K562 (cell line): ENCODE results near the gene ELF2. TPM values are rescaled to one million over a fixed set of nuclear protein-coding genes. Genes with fewer than 3 reads are reported as not detected.

ENCODE experiments used
- ATAC-seq: fragments of 200-7000 bp; cut with Tn5 transposase; 3 replicates; pipeline ENCODE4 v1.9.1; 2020; ENCODE audit warnings: moderate library complexity
- Bru-seq: library from RNA; stranded (reverse); fragments of 400-500 nt; gene quantifications from one replicate; lab custom pipeline; 2021; lab: Mats Ljungman, UMichigan
- BruChase-seq, 2 experiments: library from RNA; stranded (reverse); fragments of 400-500 nt; gene quantifications; one replicate each; lab custom pipeline; 2021; lab: Mats Ljungman, UMichigan
- BruUV-seq: library from RNA; stranded (reverse); fragments of 400-500 nt; replicated peaks from 2 replicates; lab custom pipeline; 2021; lab: Mats Ljungman, UMichigan
- CTCF ChIA-PET: fragments of 300-600 bp; formaldehyde crosslinking; extraction: SDS; loops from one replicate; lab custom pipeline; 2021; ENCODE audit warnings: low intra/inter-chr PET ratio; lab: Yijun Ruan, JAX
- POLR2A ChIA-PET: fragments of 300-600, 350-650 bp; sonication (Branson Sonifier 250); formaldehyde crosslinking; extraction: SDS; loops from one replicate; lab custom pipeline; 2021; ENCODE audit warnings: antibody characterized with exemption, inconsistent platforms; lab: Yijun Ruan, JAX
- DNase-seq, 4 experiments: peaks; one replicate each; pipeline versions ENCODE4 v3.0.0 to v3.0.0-alpha.2; 2011 to 2018; ENCODE audit warnings: low spot score in 3 of 4, mixed read lengths in 3 of 4; ENCODE audit errors: extremely low read depth in 1 of 4
- FAIRE-seq: peaks from 2 replicates; lab custom pipeline; 2011; peaks lifted over from hg19 to GRCh38; lab: Jason Lieb, UNC
- H2AFZ ChIP-seq: 2 replicates; pipeline ENCODE4 v1.6.0; 2011; ENCODE audit warnings: low read depth, low read length, control low read depth, inconsistent platforms
- H3K27ac ChIP-seq: fragments of 200-600 bp; 3 replicates; pipeline ENCODE4 v1.8.0; 2011; ENCODE audit warnings: low read depth, mild to moderate bottlenecking, control low read depth, inconsistent platforms, low read length, moderate library complexity, mixed read lengths; ENCODE audit errors: extremely low read depth
- H3K27me3 ChIP-seq, 2 experiments: fragments of 300-600 bp in 1 of 2; 2 replicates in 1 of 2; 3 replicates in 1 of 2; pipeline versions ENCODE4 v1.6.0 to v1.8.0; 2011; ENCODE audit warnings: inconsistent platforms in 2 of 2, low read length in 2 of 2, mild to moderate bottlenecking in 1 of 2, mixed read lengths in 1 of 2, moderate library complexity in 1 of 2; ENCODE audit not compliant: control insufficient read depth in 2 of 2, insufficient read depth in 2 of 2
- H3K36me3 ChIP-seq: fragments of 300-600 bp; 3 replicates; pipeline ENCODE4 v1.8.0; 2011; ENCODE audit warnings: mild to moderate bottlenecking, low read length, inconsistent platforms; ENCODE audit not compliant: control insufficient read depth, insufficient read depth
- H3K4me1 ChIP-seq, 2 experiments: fragments of 200-600 bp in 1 of 2; replicated peaks in 1 of 2; 2 replicates in 1 of 2; 3 replicates in 1 of 2; pipeline versions ENCODE4 v1.5.1 to v1.8.0; 2011; ENCODE audit warnings: inconsistent platforms in 2 of 2, low read length in 2 of 2, mild to moderate bottlenecking in 1 of 2, mixed read lengths in 1 of 2, moderate library complexity in 1 of 2; ENCODE audit not compliant: control insufficient read depth in 2 of 2, insufficient read depth in 2 of 2
- H3K4me2 ChIP-seq: 2 replicates; pipeline ENCODE4 v1.6.1; 2011; ENCODE audit warnings: low read length, control low read depth, inconsistent platforms, mixed read lengths; ENCODE audit not compliant: insufficient read depth
- H3K4me3 ChIP-seq: fragments of 200-600 bp; sonication (generic), shearing (Covaris generic); 2 replicates; pipeline ENCODE4 v1.5.1; 2016; ENCODE audit warnings: control low read depth, inconsistent platforms
- H3K79me2 ChIP-seq: fragments of 200-600 bp; 3 replicates; pipeline ENCODE4 v1.8.0; 2011; ENCODE audit warnings: low read length, inconsistent platforms; ENCODE audit not compliant: control insufficient read depth, insufficient read depth
- H3K9ac ChIP-seq, 2 experiments: 2 replicates each; pipeline versions ENCODE4 v1.6.0 to v1.6.1; 2011; ENCODE audit warnings: low read depth in 2 of 2, low read length in 2 of 2, control low read depth in 1 of 2, inconsistent platforms in 1 of 2, mild to moderate bottlenecking in 1 of 2, mixed read lengths in 1 of 2; ENCODE audit not compliant: insufficient read depth in 1 of 2
- H3K9me1 ChIP-seq: one replicate; pipeline ENCODE4 v1.6.0; 2011; ENCODE audit warnings: inconsistent platforms, mild to moderate bottlenecking, low read length, moderate library complexity; ENCODE audit not compliant: control insufficient read depth, insufficient read depth
- H3K9me3 ChIP-seq: replicated peaks from 2 replicates; pipeline ENCODE4 v1.5.1; 2011; ENCODE audit warnings: low read depth, low read length, inconsistent platforms; ENCODE audit not compliant: control insufficient read depth, insufficient read depth
- H4K20me1 ChIP-seq: replicated peaks from 2 replicates; pipeline ENCODE4 v1.6.1; 2011; ENCODE audit warnings: low read length, inconsistent platforms, mixed read lengths; ENCODE audit not compliant: control insufficient read depth, insufficient read depth
- CREM ChIP-seq: IDR thresholded peaks from 2 replicates; pipeline ENCODE4 v1.6.1; 2014; ENCODE audit warnings: antibody characterized with exemption, low read depth
- ETV6 ChIP-seq, 3 experiments: fragments of 150-350 bp in 1 of 3; sonication (generic) in 1 of 3; formaldehyde crosslinking in 1 of 3; IDR thresholded peaks; 2 replicates each; pipeline versions ENCODE4 v1.6.1 to v1.8.0; 2014 to 2022; ENCODE audit warnings: borderline replicate concordance in 2 of 3, low read depth in 2 of 3, antibody characterized with exemption in 1 of 3, low read length in 1 of 3, mild to moderate bottlenecking in 1 of 3, missing genetic modification reagents in 1 of 3
- GATAD2A ChIP-seq: fragments of 450-650 bp; IDR thresholded peaks from 2 replicates; pipeline ENCODE4 v1.6.1; 2017
- JUND ChIP-seq, 2 experiments: IDR thresholded peaks; 2 replicates in 1 of 2; 3 replicates in 1 of 2; pipeline ENCODE4 v1.6.1; 2011; ENCODE audit warnings: borderline replicate concordance in 2 of 2, low read depth in 2 of 2, low read length in 2 of 2, improper control_type of control experiment in 1 of 2, missing biosample characterization in 1 of 2, missing genetic modification characterization in 1 of 2, missing genetic modification reagents in 1 of 2
- LARP7 ChIP-seq: fragments of 450-650 bp; IDR thresholded peaks from 2 replicates; pipeline ENCODE4 v1.6.1; 2016
- MEIS2 ChIP-seq: fragments of 450-650 bp; IDR thresholded peaks from 2 replicates; pipeline ENCODE4 v1.6.1; 2014; ENCODE audit warnings: mild to moderate bottlenecking; ENCODE audit not compliant: partially characterized antibody
- MNT ChIP-seq, 2 experiments: fragments of 450-650 bp; conservative IDR thresholded peaks; 2 replicates each; pipeline ENCODE4 v1.6.1; 2017; ENCODE audit warnings: mild to moderate bottlenecking in 2 of 2, moderate library complexity in 2 of 2
- PURB ChIP-seq: sonication (generic); formaldehyde crosslinking; IDR thresholded peaks from 2 replicates; pipeline ENCODE4 v1.9.0; 2021; ENCODE audit warnings: low read depth, mild to moderate bottlenecking, missing genetic modification reagents
- ZC3H4 ChIP-seq: sonication (generic); formaldehyde crosslinking; IDR thresholded peaks from 2 replicates; pipeline ENCODE4 v1.9.0; 2021; ENCODE audit warnings: missing genetic modification reagents, borderline replicate concordance
- ZNF740 ChIP-seq, 3 experiments: fragments of 200-800 bp in 1 of 3; sonication (Bioruptor generic) in 1 of 3; sonication (generic) in 1 of 3; formaldehyde crosslinking in 1 of 3; IDR thresholded peaks; 2 replicates each; pipeline versions ENCODE4 v1.6.1 to v1.8.0; 2016 to 2022; ENCODE audit warnings: mild to moderate bottlenecking in 2 of 3, missing compliant biosample characterization in 2 of 3, missing genetic modification characterization in 2 of 3, missing genetic modification reagents in 1 of 3
- WGBS: fragments of 100-300 bp; shearing (Covaris generic); methylation state at CpG from one replicate; pipeline ENCODE4 v1.1.6; 2016; ENCODE audit warnings: low coverage, mixed read lengths; ENCODE audit not compliant: insufficient coverage; ENCODE audit errors: missing lambda C conversion rate; 5-methylcytosine and 5-hydroxymethylcytosine counted together
- in situ Hi-C: fragments of 300-500 bp; cut with MboI; formaldehyde crosslinking; loops from 4 replicates; pipeline ENCODE4 v1.15.0; 2018; ENCODE audit warnings: inconsistent platforms, mixed read lengths
- intact Hi-C: fragments of 100-400 bp; cut with micrococcal nuclease; formaldehyde crosslinking; loops from 2 replicates; pipeline ENCODE4 v1.14.2; 2022
- long read RNA-seq, 3 experiments: library from polyadenylated mRNA in 2 of 3; library from RNA in 1 of 3; unstranded in 2 of 3; stranded (forward) in 1 of 3; transcript quantifications; one replicate each; pipeline ENCODE4 v2.0.0, GENCODE V29; 2019 to 2022
- polyA minus RNA-seq, 3 experiments: library from RNA; depleted of rRNA, polyadenylated mRNA; stranded (reverse); fragments of >200 nt; gene quantifications; 2 replicates each; pipeline ENCODE4 v1.2.3, GENCODE V29; 2011
- polyA plus RNA-seq, 8 experiments: library from polyadenylated mRNA; depleted of rRNA in 4 of 8; stranded (reverse) in 5 of 8; unstranded in 3 of 8; fragments of >200 nt; fragmentation: Nextera tagmentation in 2 of 8; fragmentation: Illumina TruSeq in 1 of 8; extraction: Ambion mirVana in 2 of 8; extraction: Trizol in 1 of 8; gene quantifications; 2 replicates each; pipeline versions ENCODE4 v1.2.1 to v1.2.3, GENCODE V29; 2011 to 2014; ENCODE audit warnings: inconsistent platforms in 1 of 8, missing spikeins in 1 of 8
- total RNA-seq, 7 experiments: library from RNA; depleted of rRNA in 6 of 7; stranded (reverse); fragments of >200 nt in 6 of 7; fragmentation: Illumina TruSeq in 2 of 7; extraction: Trizol in 2 of 7; gene quantifications; 2 replicates each; pipeline versions ENCODE4 v1.2.1 to v1.2.3, GENCODE V29; 2011 to 2021; ENCODE audit warnings: low replicate concordance in 1 of 7

ELF2 gene
- 57.5 and 146 TPM in 2 replicates for total RNA-seq (2011; cell fraction: chromatin; rRNA removed; ENCODE audit: low replicate concordance)
- total RNA-seq (2011; cell fraction: nucleolus; rRNA removed): 30.2 and 35.3 TPM in 2 replicates
- total RNA-seq (2011; cell fraction: nucleoplasm; rRNA removed): 66.7 and 117 TPM in 2 replicates
- 29.7 TPM in 2 replicates for total RNA-seq (2014; rRNA removed)
- total RNA-seq (2014; rRNA removed; fragmentation: Illumina TruSeq; extraction: Trizol): 58.7 and 71.2 TPM in 2 replicates
- 47.5 and 51.3 TPM in 2 replicates for total RNA-seq (2015; rRNA removed; fragmentation: Illumina TruSeq; extraction: Trizol)
- total RNA-seq (2021): 43.4 and 43.5 TPM in 2 replicates
- 48.7 and 54.3 TPM in 2 replicates for polyA plus RNA-seq (2011; rRNA removed)
- 22.0 and 25.1 TPM in 2 replicates for polyA plus RNA-seq (2011; cell fraction: cytosol; rRNA removed)
- polyA plus RNA-seq (2011; cell fraction: nucleus; rRNA removed): 34.1 and 37.9 TPM in 2 replicates
- polyA plus RNA-seq (2012): 25.8 and 27.5 TPM in 2 replicates
- 37.9 and 41.6 TPM in 2 replicates for polyA plus RNA-seq (2014; fragmentation: Illumina TruSeq; extraction: Trizol)
- 10 to 100 TPM in 1 of 2 experiments, 1 to 10 TPM in 1; 9.4 to 18.0 TPM for polyA plus RNA-seq (2014; fragmentation: Nextera tagmentation; extraction: Ambion mirVana)
- 29.1 and 30.3 TPM in 2 replicates for polyA plus RNA-seq (2014; rRNA removed)
- polyA minus RNA-seq (2011; rRNA and poly(A)+ RNA removed): 80.9 and 88.5 TPM in 2 replicates
- 32.9 and 33.7 TPM in 2 replicates for polyA minus RNA-seq (2011; cell fraction: cytosol; rRNA and poly(A)+ RNA removed)
- 28.0 and 46.7 TPM in 2 replicates for polyA minus RNA-seq (2011; cell fraction: nucleus; rRNA and poly(A)+ RNA removed)
- Bru-seq, nascent RNA: percentile 87 among the genes with signal in this experiment
- BruChase-seq, experiment 1, labeled RNA remaining after a 2-hour chase: percentile 91 among the genes with signal in this experiment
- BruChase-seq, experiment 2, labeled RNA remaining after a 6-hour chase: percentile 91 among the genes with signal in this experiment
- long read RNA-seq, experiment 1, partial matches to known transcripts: 17 of 228 reads
- long read RNA-seq, experiment 1, other reads (novel, unspliced or antisense): 202 of 228 reads
- long read RNA-seq, experiment 2, partial matches to known transcripts: 4 of 33 reads
- long read RNA-seq, experiment 2, other reads (novel, unspliced or antisense): 26 of 33 reads
- long read RNA-seq, experiment 3, partial matches to known transcripts: 6 of 11 reads
- long read RNA-seq, experiment 3, other reads (novel, unspliced or antisense): 5 of 11 reads

GRCh38 chr4:139177049-139177868, at the start of gene ELF2:
Gene ELF2 (minus strand): TSS chr4:139177218. CDS start chr4:139137701, 39,517 bp downstream.
- no peak for FAIRE-seq
- no TSS peak for BruUV-seq
- no peaks in the 10 kb centered on the region for H3K9me1 ChIP-seq
- ChIA-PET CTCF (interaction anchor here (0.6 kb wide), 2 partner anchors 80 to 99 kb away, joined by 4 to 5 read pairs; no protein-coding TSS in a partner anchor), POLR2A (interaction anchor here (0.5 to 5.5 kb wide), 18 partner anchors 10 to 377 kb away, joined by 3 to 51 read pairs (median 4); partner anchors contain the start of genes NAA15 and NOCT)
- peak within 1 kb of the TSS; percentile 90 to 95 for H3K9ac ChIP-seq
- peak within 1 kb of the TSS; percentile 97 for H3K4me2 ChIP-seq
- H3K79me2 ChIP-seq: peaks cover 45% of the 10 kb centered on the region
- ATAC-seq: peak; percentile 63
- no peaks in the 10 kb centered on the region for H3K9me3 ChIP-seq
- DNase-seq: peak; percentile 94 to 96 (median 95)
- in situ Hi-C loops (no loop called here), intact Hi-C loops (loop anchor here (2.0 to 5.0 kb wide), 6 partner anchors 35 to 160 kb away; partner anchors contain the start of genes NAA15 and NOCT)
- H3K36me3 ChIP-seq: no peaks in the 10 kb centered on the region
- WGBS: 1% methylated on average over 34 of the region's 83 CpGs
- H4K20me1 ChIP-seq: peaks cover 8% of the 10 kb centered on the region
- H3K4me3 ChIP-seq: peak within 1 kb of the TSS; percentile 98
- peak within 1 kb of the TSS; percentile 94 for H2AFZ ChIP-seq
- H3K4me1 ChIP-seq: peaks cover 22 to 23% of the 10 kb centered on the region in 2 experiments; a peak in 4 of 5 replicates
- H3K27ac ChIP-seq: peak within 1 kb of the TSS; percentile 98
- H3K27me3 ChIP-seq: no peaks in the 10 kb centered on the region
- no peak for TF ChIP-seq ETV6 (IDR thresholded peaks at IDR 0.05; ENCODE audit: borderline replicate concordance in 1 of 2, low read depth in 2 of 2, low read length in 1 of 2)
- TF ChIP-seq ETV6 (CRISPR knock-in tag; IDR thresholded peaks at IDR 0.05; ENCODE audit: borderline replicate concordance): no peak
- 0 out of 2 replicates have a peak, but pooled peaks have one; percentile 26 for TF ChIP-seq LARP7
- TF ChIP-seq GATAD2A: 0 out of 2 replicates have a peak, but pooled peaks have one; percentile 15
- peak; percentile 14; the same call in 1 of the 2 replicates for TF ChIP-seq JUND (IDR thresholded peaks at IDR 0.05; ENCODE audit: borderline replicate concordance, low read depth, low read length)
- no peak for TF ChIP-seq JUND (tag; IDR thresholded peaks at IDR 0.05; ENCODE audit: borderline replicate concordance, low read depth, low read length)
- TF ChIP-seq PURB (CRISPR knock-in tag): no peak
- peak; percentile 33 for TF ChIP-seq MEIS2
- 0 out of 2 replicates have a peak, but pooled peaks have one; percentile 30 for TF ChIP-seq CREM
- TF ChIP-seq ZC3H4 (CRISPR knock-in tag): 0 out of 2 replicates have a peak, but pooled peaks have one; percentile 5
- peak; percentile 77 to 85 for TF ChIP-seq MNT (conservative IDR thresholded peaks at IDR 0.05)
- TF ChIP-seq ZNF740 (CRISPR knock-in tag; IDR thresholded peaks at IDR 0.05): no peak; the same call in 1 of the 2 replicates
- TF ChIP-seq ZNF740 (tag; IDR thresholded peaks at IDR 0.05): peak in 1 of 2 experiments; percentile 75; a peak in 1 of 4 replicates
